Testis (tissue), 3 donors: ENCODE data around the gene SPACDR. TPM values are rescaled to one million over a fixed set of nuclear protein-coding genes. Genes with fewer than 3 reads are reported as not detected.
A peak's percentile ranks its signal among the peaks of the same experiment; 100 is the strongest.

ENCODE experiments used
- DNase-seq: peaks from one replicate; pipeline ENCODE4 v3.0.0-alpha.2; 2019
- H3K27ac ChIP-seq, 2 donors: fragments of 200-600 bp; sonication (generic); one replicate each; pipeline ENCODE4 v1.5.1; 2019
- H3K27me3 ChIP-seq: fragments of 200-600 bp; sonication (generic); one replicate; pipeline ENCODE4 v1.5.1; 2019
- H3K36me3 ChIP-seq: fragments of 200-600 bp; sonication (generic); one replicate; pipeline ENCODE4 v1.5.1; 2017; ENCODE audit warnings: low read depth; ENCODE audit errors: missing control alignments
- H3K4me1 ChIP-seq: fragments of 200-600 bp; sonication (generic); one replicate; pipeline ENCODE4 v1.5.1; 2019
- H3K4me3 ChIP-seq, 2 donors: fragments of 200-600 bp; sonication (generic); one replicate each; pipeline ENCODE4 v1.5.1; 2017 to 2019
- H3K9me3 ChIP-seq: fragments of 200-600 bp; sonication (generic); one replicate; pipeline ENCODE4 v1.5.1; 2017
- CTCF ChIP-seq, 3 experiments: fragments of 450-650 bp in 2 of 3; fragments of 200-600 bp in 1 of 3; sonication (generic) in 1 of 3; IDR thresholded peaks; one replicate each; pipeline ENCODE4 v1.5.1; 2016 to 2019; ENCODE audit warnings: antibody characterized with exemption in 3 of 3, mild to moderate bottlenecking in 2 of 3, moderate library complexity in 1 of 3
- POLR2A ChIP-seq: fragments of 450-650 bp; IDR thresholded peaks from one replicate; pipeline ENCODE4 v1.6.1; 2017; ENCODE audit warnings: antibody characterized with exemption, mild to moderate bottlenecking, moderate library complexity
- WGBS, 2 donors: methylation state at CpG; one replicate each; pipeline ENCODE4 v1.1.5; 2018; 5-methylcytosine and 5-hydroxymethylcytosine counted together
- intact Hi-C: fragments of 100-400 bp; cut with DNase I; formaldehyde crosslinking; loops from one replicate; pipeline ENCODE4 v1.15.1; 2023; ENCODE audit warnings: low total_unique reads
- polyA plus RNA-seq: library from polyadenylated mRNA; stranded (reverse); fragments of 350-450 nt; fragmentation: Illumina TruSeq; extraction: RNeasy Lipid Tissue Mini Kit (QIAGEN cat#74804); gene quantifications from one replicate; pipeline ENCODE4 v1.2.3, GENCODE V29; 2014; ENCODE audit warnings: low read depth, low replicate concordance; ENCODE audit not compliant: insufficient read depth
- total RNA-seq, 2 donors: library from RNA; depleted of rRNA; stranded (reverse); fragments of >200 nt; gene quantifications; one replicate each; pipeline ENCODE4 v1.2.3, GENCODE V29; 2016

Gene SPACDR
- total and polyA plus RNA-seq, 3 donors from 2014 or later, result 34.0 to 84.9 (median 45.8) TPM

- no peaks in the 10 kb centered on the region for H3K36me3 ChIP-seq
- no peak overlapping the region for H3K27ac ChIP-seq
- intact Hi-C loops, result no loop called here
- no peak for DNase-seq
- no peak for TF ChIP-seq CTCF (IDR thresholded peaks at IDR 0.05)
- no peak for TF ChIP-seq POLR2A
- H3K4me3 ChIP-seq, result no peak overlapping the region
- no peaks in the 10 kb centered on the region for H3K27me3 ChIP-seq
- no peaks in the 10 kb centered on the region for H3K9me3 ChIP-seq
- no peaks in the 10 kb centered on the region for H3K4me1 ChIP-seq
- 69 to 70% methylated on average over 1 of the region's 1 CpG for WGBS, 2 donors
Measured at GRCh38 chr7:100419660-100420226, 44.3 kb downstream of the SPACDR start.

- no peak for DNase-seq
- no peak overlapping the region for H3K4me3 ChIP-seq
- H3K9me3 ChIP-seq, result no peaks in the 10 kb centered on the region
- no peaks in the 10 kb centered on the region for H3K4me1 ChIP-seq
- TF ChIP-seq CTCF (IDR thresholded peaks at IDR 0.05) (peak in 1 of 3 experiments; percentile 11), POLR2A (no peak)
- no peaks in the 10 kb centered on the region for H3K36me3 ChIP-seq
- intact Hi-C loops, result no loop called here
- no peaks in the 10 kb centered on the region for H3K27me3 ChIP-seq
- no peak overlapping the region for H3K27ac ChIP-seq
- WGBS, 2 donors, result 75 to 79% methylated on average over 1 of the region's 1 CpG
Measured at GRCh38 chr7:100418930-100419659, 45.0 kb downstream of the SPACDR start.

- intact Hi-C loops, result no loop called here
- no peaks in the 10 kb centered on the region for H3K4me1 ChIP-seq
- no peak for DNase-seq
- TF ChIP-seq POLR2A, result no peak
- TF ChIP-seq CTCF (IDR thresholded peaks at IDR 0.05), result no peak
- no peak overlapping the region for H3K27ac ChIP-seq
- WGBS, 2 donors, result 85 to 89% methylated on average over 5 of the region's 5 CpGs
- no peaks in the 10 kb centered on the region for H3K9me3 ChIP-seq
- H3K4me3 ChIP-seq, result no peak overlapping the region
- no peaks in the 10 kb centered on the region for H3K36me3 ChIP-seq
- H3K27me3 ChIP-seq, result no peaks in the 10 kb centered on the region
Measured at GRCh38 chr7:100415448-100415847, 48.6 kb downstream of the SPACDR start.

GRCh38 chr7:100413889-100414288, 50.2 kb downstream of the SPACDR start:
- Histone ChIP-seq H3K36me3 (no peaks in the 10 kb centered on the region), H3K27me3 (no peaks in the 10 kb centered on the region), H3K4me3 (no peak overlapping the region), H3K27ac (no peak overlapping the region), H3K9me3 (no peaks in the 10 kb centered on the region), H3K4me1 (no peaks in the 10 kb centered on the region)
- 88 to 90% methylated on average over 1 of the region's 1 CpG for WGBS, 2 donors
- no peak for DNase-seq
- TF ChIP-seq POLR2A (no peak), CTCF (IDR thresholded peaks at IDR 0.05) (no peak)
- intact Hi-C loops, result no loop called here

GRCh38 chr7:100413346-100413745, 50.7 kb downstream of the SPACDR start:
- Histone ChIP-seq H3K9me3 (no peaks in the 10 kb centered on the region), H3K27ac (no peak overlapping the region), H3K27me3 (no peaks in the 10 kb centered on the region), H3K4me3 (no peak overlapping the region), H3K36me3 (no peaks in the 10 kb centered on the region), H3K4me1 (no peaks in the 10 kb centered on the region)
- no peak for TF ChIP-seq POLR2A
- no peak for TF ChIP-seq CTCF (IDR thresholded peaks at IDR 0.05)
- intact Hi-C loops, result no loop called here
- DNase-seq, result no peak
